ENCODE measurements around the gene SLC35F3.

DNA sequence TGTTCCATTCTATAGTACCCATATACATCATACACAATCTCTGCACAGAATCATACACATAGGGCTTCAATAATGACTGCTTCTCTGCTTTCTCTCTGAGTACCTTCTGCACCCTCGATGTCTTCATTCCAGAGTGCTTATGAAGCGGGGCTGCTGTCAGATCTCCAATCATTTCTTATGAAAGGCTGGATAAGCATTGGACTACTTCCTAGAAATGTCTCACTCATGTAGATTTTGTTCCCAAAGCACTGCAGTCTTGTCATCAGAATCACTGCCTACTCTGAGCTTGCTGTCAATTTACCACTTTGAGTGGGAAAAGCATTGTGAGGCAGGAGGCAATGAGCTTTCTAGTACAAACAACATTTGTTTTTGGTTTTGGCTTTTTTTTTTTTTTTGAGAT is 179.0 kb downstream of the SLC35F3 start:
- TF ChIP-seq, protein P1, sequence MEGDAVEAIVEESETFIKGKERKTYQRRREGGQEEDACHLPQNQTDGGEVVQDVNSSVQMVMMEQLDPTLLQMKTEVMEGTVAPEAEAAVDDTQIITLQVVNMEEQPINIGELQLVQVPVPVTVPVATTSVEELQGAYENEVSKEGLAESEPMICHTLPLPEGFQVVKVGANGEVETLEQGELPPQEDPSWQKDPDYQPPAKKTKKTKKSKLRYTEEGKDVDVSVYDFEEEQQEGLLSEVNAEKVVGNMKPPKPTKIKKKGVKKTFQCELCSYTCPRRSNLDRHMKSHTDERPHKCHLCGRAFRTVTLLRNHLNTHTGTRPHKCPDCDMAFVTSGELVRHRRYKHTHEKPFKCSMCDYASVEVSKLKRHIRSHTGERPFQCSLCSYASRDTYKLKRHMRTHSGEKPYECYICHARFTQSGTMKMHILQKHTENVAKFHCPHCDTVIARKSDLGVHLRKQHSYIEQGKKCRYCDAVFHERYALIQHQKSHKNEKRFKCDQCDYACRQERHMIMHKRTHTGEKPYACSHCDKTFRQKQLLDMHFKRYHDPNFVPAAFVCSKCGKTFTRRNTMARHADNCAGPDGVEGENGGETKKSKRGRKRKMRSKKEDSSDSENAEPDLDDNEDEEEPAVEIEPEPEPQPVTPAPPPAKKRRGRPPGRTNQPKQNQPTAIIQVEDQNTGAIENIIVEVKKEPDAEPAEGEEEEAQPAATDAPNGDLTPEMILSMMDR (IDR thresholded peaks at IDR 0.05) = no peak
- TF ChIP-seq EP300 (IDR thresholded peaks at IDR 0.05) = no peak
- TF ChIP-seq POLR2A (IDR thresholded peaks at IDR 0.05) = no peak

Measured in ovary (tissue), 3 donors.